HG03342 (cell line): ENCODE results near the gene SOX18.

Experiments used
- ATAC-seq: cut with Tn5 transposase; IDR thresholded peaks from one replicate; pipeline ENCODE4 v1.9.1; 2021; ENCODE audit warnings: mild to moderate bottlenecking, moderate library complexity; ENCODE audit not compliant: unreplicated experiment

SOX18 gene

GRCh38 chr20:64039293-64040160 lies 9.9 kb downstream of the SOX18 start:
- no peak for ATAC-seq

- peak; percentile 46 for ATAC-seq
Observed at GRCh38 chr20:64038565-64039292, 10.7 kb downstream of the SOX18 start.

GRCh38 chr20:64038224-64038564 lies 11.2 kb downstream of the SOX18 start:
- ATAC-seq: peak; percentile 15

- no peak for ATAC-seq
Observed at GRCh38 chr20:64037498-64038213, 11.8 kb downstream of the SOX18 start.

GRCh38 chr20:64037199-64037497 lies 12.3 kb downstream of the SOX18 start:
- ATAC-seq: no peak

- no peak for ATAC-seq
Observed at GRCh38 chr20:64036346-64037198, 12.9 kb downstream of the SOX18 start.

GRCh38 chr20:64035933-64036345 lies 13.5 kb downstream of the SOX18 start, which contains the start of gene C20orf204:
TSS of gene C20orf204 (plus strand) at chr20:64036182. CDS start at chr20:64036324, 142 bp downstream.
- ATAC-seq: no peak

GRCh38 chr20:64035066-64035932 lies 14.1 kb downstream of the SOX18 start:
- no peak for ATAC-seq

- no peak for ATAC-seq
Observed at GRCh38 chr20:64033981-64034493, 15.4 kb downstream of the SOX18 start.

GRCh38 chr20:64032706-64033624 lies 16.5 kb downstream of the SOX18 start:
- no peak for ATAC-seq

- ATAC-seq: no peak
Observed at GRCh38 chr20:64031822-64032314, 17.6 kb downstream of the SOX18 start.

- no peak for ATAC-seq
Observed at GRCh38 chr20:64030371-64031134, 18.9 kb downstream of the SOX18 start.

GRCh38 chr20:64029293-64030117 lies 19.9 kb downstream of the SOX18 start:
- ATAC-seq: no peak

GRCh38 chr20:64027981-64028685 lies 21.3 kb downstream of the SOX18 start:
- ATAC-seq: no peak

GRCh38 chr20:64025826-64026412 lies 23.5 kb downstream of the SOX18 start:
- ATAC-seq: no peak
